ENCODE data around the gene ELK3. TPM values are rescaled to one million over a fixed set of nuclear protein-coding genes. Genes with fewer than 3 reads are reported as not detected.
A peak's percentile ranks its signal among the peaks of the same experiment; 100 is the strongest.

The ELK3 gene
- total and polyA plus RNA-seq, 2 donors: 14.6 to 17.8 TPM

DNA sequence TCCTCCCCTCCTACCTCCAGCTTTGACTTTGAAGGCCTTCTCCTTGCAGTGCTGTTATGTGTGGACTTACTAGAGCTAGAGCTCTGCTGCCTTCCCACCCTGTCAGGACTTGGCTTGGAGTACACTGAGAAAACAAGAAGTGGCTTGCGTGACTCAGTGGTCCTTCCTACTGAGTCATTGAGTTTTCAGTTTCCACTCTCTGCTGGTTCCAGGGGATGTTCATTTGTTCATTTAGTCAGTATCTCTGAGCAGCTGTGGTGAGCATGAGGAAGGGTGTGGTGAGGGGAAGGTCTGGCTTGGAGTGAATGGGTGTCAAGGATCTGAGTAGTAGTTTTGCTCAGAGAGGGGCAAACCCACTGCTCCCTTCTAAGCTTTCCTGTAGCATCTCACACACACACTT is 17.2 kb upstream of the ELK3 start:
- Histone ChIP-seq H3K9me3 (ENCODE audit: control insufficient read depth in 2 of 2, insufficient read depth in 1 of 2, low read length in 1 of 2) (peaks cover 0 to 3% of the 10 kb centered on the region in 2 donors), H3K4me3 (ENCODE audit: low read length in 2 of 2) (no peak overlapping the region), H3K27ac (ENCODE audit: low read depth in 1 of 2, low read length in 1 of 2) (no peak overlapping the region), H3K27me3 (ENCODE audit: control insufficient read depth in 2 of 2, insufficient read depth in 1 of 2, low read length in 1 of 2) (no peaks in the 10 kb centered on the region), H3K36me3 (ENCODE audit: control insufficient read depth in 2 of 2, insufficient read depth in 2 of 2, low read length in 1 of 2) (no peaks in the 10 kb centered on the region), H3K4me1 (ENCODE audit: control insufficient read depth in 2 of 2, insufficient read depth in 2 of 2, low read length in 2 of 2) (no peaks in the 10 kb centered on the region)
- DNase-seq (ENCODE audit: low read depth in 6 of 9, low spot score in 9 of 9): no peak
- WGBS: 93% methylated on average over 1 of the region's 1 CpG

- Histone ChIP-seq H3K27me3 (ENCODE audit: control insufficient read depth in 2 of 2, insufficient read depth in 1 of 2, low read length in 1 of 2) (no peaks in the 10 kb centered on the region), H3K4me1 (ENCODE audit: control insufficient read depth in 2 of 2, insufficient read depth in 2 of 2, low read length in 2 of 2) (peaks cover 0 to 3% of the 10 kb centered on the region in 2 donors), H3K36me3 (ENCODE audit: control insufficient read depth in 2 of 2, insufficient read depth in 2 of 2, low read length in 1 of 2) (peaks cover 0 to 3% of the 10 kb centered on the region in 2 donors), H3K27ac (ENCODE audit: low read depth in 1 of 2, low read length in 1 of 2) (no peak overlapping the region), H3K9me3 (ENCODE audit: control insufficient read depth in 2 of 2, insufficient read depth in 1 of 2, low read length in 1 of 2) (no peaks in the 10 kb centered on the region), H3K4me3 (ENCODE audit: low read length in 2 of 2) (no peak overlapping the region)
- no peak for DNase-seq (ENCODE audit: low read depth in 6 of 9, low spot score in 9 of 9)
- 83% methylated on average over 4 of the region's 4 CpGs for WGBS
These were observed 10.3 kb upstream of the ELK3 start for GRCh38 chr12:96183734-96184370.

GRCh38 chr12:96185914-96186313 is 8.3 kb upstream of the ELK3 start:
- H3K4me3 ChIP-seq (ENCODE audit: low read length in 2 of 2): no peak overlapping the region
- no peak for DNase-seq (ENCODE audit: low read depth in 6 of 9, low spot score in 9 of 9)
- 96% methylated on average over 4 of the region's 4 CpGs for WGBS
- no peaks in the 10 kb centered on the region for H3K9me3 ChIP-seq (ENCODE audit: control insufficient read depth in 2 of 2, insufficient read depth in 1 of 2, low read length in 1 of 2)
- H3K27me3 ChIP-seq (ENCODE audit: control insufficient read depth in 2 of 2, insufficient read depth in 1 of 2, low read length in 1 of 2): no peaks in the 10 kb centered on the region
- H3K4me1 ChIP-seq (ENCODE audit: control insufficient read depth in 2 of 2, insufficient read depth in 2 of 2, low read length in 2 of 2): peaks cover 0 to 3% of the 10 kb centered on the region in 2 donors
- peaks cover 0 to 3% of the 10 kb centered on the region in 2 donors for H3K36me3 ChIP-seq (ENCODE audit: control insufficient read depth in 2 of 2, insufficient read depth in 2 of 2, low read length in 1 of 2)
- H3K27ac ChIP-seq (ENCODE audit: low read depth in 1 of 2, low read length in 1 of 2): no peak overlapping the region

- DNase-seq (ENCODE audit: low read depth in 6 of 9, low spot score in 9 of 9): no peak
- Histone ChIP-seq H3K9me3 (ENCODE audit: control insufficient read depth in 2 of 2, insufficient read depth in 1 of 2, low read length in 1 of 2) (no peaks in the 10 kb centered on the region), H3K4me1 (ENCODE audit: control insufficient read depth in 2 of 2, insufficient read depth in 2 of 2, low read length in 2 of 2) (peaks cover 0 to 3% of the 10 kb centered on the region in 2 donors), H3K4me3 (ENCODE audit: low read length in 2 of 2) (no peak overlapping the region), H3K27ac (ENCODE audit: low read depth in 1 of 2, low read length in 1 of 2) (no peak overlapping the region), H3K27me3 (ENCODE audit: control insufficient read depth in 2 of 2, insufficient read depth in 1 of 2, low read length in 1 of 2) (no peaks in the 10 kb centered on the region), H3K36me3 (ENCODE audit: control insufficient read depth in 2 of 2, insufficient read depth in 2 of 2, low read length in 1 of 2) (peaks cover 0 to 3% of the 10 kb centered on the region in 2 donors)
- 34% methylated on average over 10 of the region's 10 CpGs for WGBS
These were observed 7.4 kb upstream of the ELK3 start for GRCh38 chr12:96186607-96187301.

DNA sequence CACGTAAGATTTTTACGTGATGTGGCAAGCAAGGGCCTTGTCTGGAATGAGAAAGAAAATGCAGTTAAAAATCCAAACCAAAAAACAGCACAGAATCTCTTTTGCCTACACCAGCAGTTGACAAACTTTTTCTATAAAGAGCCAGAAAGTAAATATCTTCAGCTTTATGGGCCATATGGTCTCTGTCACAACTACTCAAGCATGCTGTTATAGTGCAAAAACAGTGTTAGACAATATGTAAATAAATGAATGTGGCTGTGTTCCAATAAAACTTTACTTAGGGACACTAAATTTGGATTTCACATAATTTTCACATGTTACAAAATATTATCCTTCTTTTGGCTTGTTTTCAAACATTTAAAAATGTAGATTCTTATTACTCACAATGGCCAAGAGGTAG is 6.2 kb upstream of the ELK3 start:
- H3K36me3 ChIP-seq (ENCODE audit: control insufficient read depth in 2 of 2, insufficient read depth in 2 of 2, low read length in 1 of 2): peaks cover 0 to 3% of the 10 kb centered on the region in 2 donors
- DNase-seq (ENCODE audit: low read depth in 6 of 9, low spot score in 9 of 9): no peak
- no peaks in the 10 kb centered on the region for H3K9me3 ChIP-seq (ENCODE audit: control insufficient read depth in 2 of 2, insufficient read depth in 1 of 2, low read length in 1 of 2)
- H3K27me3 ChIP-seq (ENCODE audit: control insufficient read depth in 2 of 2, insufficient read depth in 1 of 2, low read length in 1 of 2): no peaks in the 10 kb centered on the region
- 90% methylated on average over 2 of the region's 2 CpGs for WGBS
- H3K4me1 ChIP-seq (ENCODE audit: control insufficient read depth in 2 of 2, insufficient read depth in 2 of 2, low read length in 2 of 2): peaks cover 0 to 3% of the 10 kb centered on the region in 2 donors
- no peak overlapping the region for H3K4me3 ChIP-seq (ENCODE audit: low read length in 2 of 2)
- no peak overlapping the region for H3K27ac ChIP-seq (ENCODE audit: low read depth in 1 of 2, low read length in 1 of 2)

DNA sequence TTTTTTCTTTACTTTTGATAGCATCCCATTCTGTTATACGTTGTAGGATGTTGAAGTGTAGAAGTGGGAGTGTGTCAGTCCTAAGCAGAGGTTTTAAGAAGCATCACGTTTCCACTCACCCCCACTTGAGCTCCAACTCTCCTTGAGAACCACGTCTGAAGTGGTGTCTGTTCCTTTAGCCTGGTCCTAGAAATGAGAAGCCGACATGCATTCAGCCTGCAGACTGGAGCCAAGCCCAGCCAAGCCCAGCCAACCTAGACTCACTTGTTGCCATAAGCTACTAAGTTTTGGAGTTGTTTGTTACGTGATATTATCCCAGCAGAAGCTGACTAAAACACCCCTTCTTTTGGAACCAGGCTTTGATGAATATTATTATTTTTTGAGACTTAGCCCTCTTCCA is 4.4 kb upstream of the ELK3 start:
- no peaks in the 10 kb centered on the region for H3K9me3 ChIP-seq (ENCODE audit: control insufficient read depth in 2 of 2, insufficient read depth in 1 of 2, low read length in 1 of 2)
- no peak for DNase-seq (ENCODE audit: low read depth in 6 of 9, low spot score in 9 of 9)

DNA sequence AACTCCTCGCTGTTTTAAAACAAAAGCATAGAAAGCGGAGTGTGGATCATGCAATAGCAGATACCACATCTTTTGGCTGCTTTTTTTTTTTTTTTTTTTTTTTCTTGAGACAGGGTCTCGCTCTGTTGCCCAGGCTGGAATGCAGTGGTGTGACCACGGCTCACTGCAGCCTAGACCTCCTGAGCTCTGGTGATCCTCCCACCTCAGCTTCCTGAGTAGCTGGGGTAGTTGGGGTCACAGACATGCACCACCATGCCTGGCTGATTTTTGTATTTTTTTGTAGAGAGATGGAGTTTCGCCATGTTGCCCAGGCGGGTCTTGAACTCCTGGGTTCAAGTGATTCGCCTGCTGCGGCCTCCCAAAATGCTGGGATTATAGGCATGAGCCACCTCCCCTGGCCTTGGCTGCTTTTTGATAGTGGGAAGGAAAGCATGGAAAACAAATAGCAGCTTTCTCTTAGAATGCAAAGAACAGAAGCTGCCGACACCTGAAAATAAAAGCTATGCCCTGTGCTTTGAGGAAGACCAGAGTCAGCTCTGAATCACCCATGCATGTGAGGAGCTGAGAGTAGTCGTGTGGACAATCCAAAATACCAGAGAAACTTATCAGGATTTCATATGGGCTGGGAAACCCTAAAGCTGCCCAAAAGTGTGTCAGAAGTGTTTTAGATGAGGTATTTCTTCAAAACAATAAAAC is 3.6 kb upstream of the ELK3 start:
- H3K36me3 ChIP-seq (ENCODE audit: control insufficient read depth in 2 of 2, insufficient read depth in 2 of 2, low read length in 1 of 2): peaks cover 0 to 3% of the 10 kb centered on the region in 2 donors
- DNase-seq (ENCODE audit: low read depth in 6 of 9, low spot score in 9 of 9): no peak
- no peak overlapping the region for H3K4me3 ChIP-seq (ENCODE audit: low read length in 2 of 2)
- 91% methylated on average over 10 of the region's 10 CpGs for WGBS
- no peaks in the 10 kb centered on the region for H3K9me3 ChIP-seq (ENCODE audit: control insufficient read depth in 2 of 2, insufficient read depth in 1 of 2, low read length in 1 of 2)
- H3K27me3 ChIP-seq (ENCODE audit: control insufficient read depth in 2 of 2, insufficient read depth in 1 of 2, low read length in 1 of 2): peaks cover 0 to 9% of the 10 kb centered on the region in 2 donors
- peaks cover 0 to 13% of the 10 kb centered on the region in 2 donors for H3K4me1 ChIP-seq (ENCODE audit: control insufficient read depth in 2 of 2, insufficient read depth in 2 of 2, low read length in 2 of 2)
- H3K27ac ChIP-seq (ENCODE audit: low read depth in 1 of 2, low read length in 1 of 2): no peak overlapping the region

More for the DNA sequence above, 4.4 kb upstream of the ELK3 start:
- Histone ChIP-seq H3K36me3 (ENCODE audit: control insufficient read depth in 2 of 2, insufficient read depth in 2 of 2, low read length in 1 of 2) (peaks cover 0 to 3% of the 10 kb centered on the region in 2 donors), H3K4me1 (ENCODE audit: control insufficient read depth in 2 of 2, insufficient read depth in 2 of 2, low read length in 2 of 2) (peaks cover 0 to 13% of the 10 kb centered on the region in 2 donors), H3K4me3 (ENCODE audit: low read length in 2 of 2) (no peak overlapping the region), H3K27me3 (ENCODE audit: control insufficient read depth in 2 of 2, insufficient read depth in 1 of 2, low read length in 1 of 2) (peaks cover 0 to 9% of the 10 kb centered on the region in 2 donors), H3K27ac (ENCODE audit: low read depth in 1 of 2, low read length in 1 of 2) (no peak overlapping the region)
- WGBS: 98% methylated on average over 5 of the region's 5 CpGs

GRCh38 chr12:96192926-96193573 is 1.1 kb upstream of the ELK3 start:
- DNase-seq (ENCODE audit: low read depth in 6 of 9, low spot score in 9 of 9): no peak
- H3K4me1 ChIP-seq (ENCODE audit: control insufficient read depth in 2 of 2, insufficient read depth in 2 of 2, low read length in 2 of 2): peaks cover 6 to 18% of the 10 kb centered on the region in 2 donors
- no peak overlapping the region for H3K4me3 ChIP-seq (ENCODE audit: low read length in 2 of 2)
- peaks cover 0 to 9% of the 10 kb centered on the region in 2 donors for H3K27me3 ChIP-seq (ENCODE audit: control insufficient read depth in 2 of 2, insufficient read depth in 1 of 2, low read length in 1 of 2)
- 94% methylated on average over 9 of the region's 9 CpGs for WGBS
- H3K36me3 ChIP-seq (ENCODE audit: control insufficient read depth in 2 of 2, insufficient read depth in 2 of 2, low read length in 1 of 2): no peaks in the 10 kb centered on the region
- H3K9me3 ChIP-seq (ENCODE audit: control insufficient read depth in 2 of 2, insufficient read depth in 1 of 2, low read length in 1 of 2): no peaks in the 10 kb centered on the region
- H3K27ac ChIP-seq (ENCODE audit: low read depth in 1 of 2, low read length in 1 of 2): no peak overlapping the region

- Histone ChIP-seq H3K4me3 (ENCODE audit: low read length in 2 of 2) (peak overlapping the region; percentile 71 to 90), H3K4me1 (ENCODE audit: control insufficient read depth in 2 of 2, insufficient read depth in 2 of 2, low read length in 2 of 2) (peaks cover 6 to 20% of the 10 kb centered on the region in 2 donors), H3K9me3 (ENCODE audit: control insufficient read depth in 2 of 2, insufficient read depth in 1 of 2, low read length in 1 of 2) (no peaks in the 10 kb centered on the region), H3K27ac (ENCODE audit: low read depth in 1 of 2, low read length in 1 of 2) (peak overlapping the region; percentile 76 to 96), H3K36me3 (ENCODE audit: control insufficient read depth in 2 of 2, insufficient read depth in 2 of 2, low read length in 1 of 2) (no peaks in the 10 kb centered on the region), H3K27me3 (ENCODE audit: control insufficient read depth in 2 of 2, insufficient read depth in 1 of 2, low read length in 1 of 2) (peaks cover 0 to 9% of the 10 kb centered on the region in 2 donors)
- DNase-seq (ENCODE audit: low read depth in 6 of 9, low spot score in 9 of 9): no peak
- WGBS: 2% methylated on average over 24 of the region's 24 CpGs
These were observed 358 bp downstream of the ELK3 start for GRCh38 chr12:96194576-96194889.
